ENCODE data around the gene ESRRG.

ESRRG gene

DNA sequence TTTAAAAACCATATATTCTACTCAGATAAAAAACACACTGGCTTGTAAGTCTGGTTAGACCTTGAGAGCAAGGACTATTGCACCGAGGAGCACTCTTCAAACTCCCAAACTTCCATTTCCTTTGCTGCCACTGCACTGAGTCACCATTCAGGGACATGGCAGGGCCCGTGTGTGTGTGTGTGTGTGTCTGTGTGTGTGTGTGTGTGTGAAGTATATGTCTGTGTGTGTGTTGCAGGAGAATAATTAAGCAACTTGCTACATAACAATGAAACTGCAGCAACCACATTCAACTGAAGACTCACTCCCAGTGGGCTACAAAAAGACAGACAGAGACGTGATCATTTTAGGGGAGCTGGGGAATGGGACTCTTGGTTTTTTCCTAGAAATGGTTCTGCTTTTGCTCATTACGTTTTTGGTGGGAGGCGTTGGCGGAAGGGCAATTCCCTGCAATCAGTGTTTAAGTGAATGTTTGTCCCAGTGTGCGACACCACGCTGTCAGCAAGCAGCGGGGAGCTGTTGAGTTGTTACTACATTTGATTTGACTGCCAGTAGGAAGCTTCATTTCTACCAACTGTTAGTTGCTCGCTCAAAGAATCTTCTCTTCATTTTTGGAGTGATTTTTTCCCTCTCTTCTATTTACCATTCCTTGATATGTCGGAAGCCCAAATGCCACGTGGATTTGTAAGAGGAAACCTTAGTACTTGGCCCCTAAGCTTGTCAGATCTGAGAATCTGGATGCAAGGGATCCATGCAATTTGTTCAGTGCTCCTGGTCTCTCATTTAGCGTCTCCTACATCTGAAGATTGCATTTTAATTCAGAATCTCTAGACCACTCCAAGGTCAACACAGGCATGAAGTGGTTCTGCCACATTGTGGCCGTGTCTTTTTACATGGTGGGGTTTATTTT is 36.1 kb downstream of the ESRRG start:
- Histone ChIP-seq H3K79me2 (ENCODE audit: insufficient read depth, low read length) (no peaks in the 10 kb centered on the region), H3K9ac (ENCODE audit: low read length) (no peak overlapping the region), H4K20me1 (ENCODE audit: insufficient read depth, low read length) (no peaks in the 10 kb centered on the region), H2AFZ (ENCODE audit: low read length) (no peak overlapping the region), H3K27me3 (ENCODE audit: insufficient read depth, low read length) (no peaks in the 10 kb centered on the region), H3K36me3 (ENCODE audit: insufficient read depth, low read length) (no peaks in the 10 kb centered on the region), H3F3A (ENCODE audit: insufficient read depth, low read length) (no peaks in the 10 kb centered on the region), H3K4me3 (ENCODE audit: low read depth, low read length, poor library complexity, severe bottlenecking) (no peak overlapping the region), H3K9me3 (ENCODE audit: low read length) (no peaks in the 10 kb centered on the region), H3K4me1 (ENCODE audit: insufficient read depth, low read length, severe bottlenecking) (no peaks in the 10 kb centered on the region), H3K9me2 (ENCODE audit: low read depth, low read length) (no peaks in the 10 kb centered on the region), H3K27ac (ENCODE audit: low read depth, low read length, poor library complexity, severe bottlenecking) (no peak overlapping the region), H3K4me2 (ENCODE audit: low read length) (no peak overlapping the region)
- TF ChIP-seq, protein P1, sequence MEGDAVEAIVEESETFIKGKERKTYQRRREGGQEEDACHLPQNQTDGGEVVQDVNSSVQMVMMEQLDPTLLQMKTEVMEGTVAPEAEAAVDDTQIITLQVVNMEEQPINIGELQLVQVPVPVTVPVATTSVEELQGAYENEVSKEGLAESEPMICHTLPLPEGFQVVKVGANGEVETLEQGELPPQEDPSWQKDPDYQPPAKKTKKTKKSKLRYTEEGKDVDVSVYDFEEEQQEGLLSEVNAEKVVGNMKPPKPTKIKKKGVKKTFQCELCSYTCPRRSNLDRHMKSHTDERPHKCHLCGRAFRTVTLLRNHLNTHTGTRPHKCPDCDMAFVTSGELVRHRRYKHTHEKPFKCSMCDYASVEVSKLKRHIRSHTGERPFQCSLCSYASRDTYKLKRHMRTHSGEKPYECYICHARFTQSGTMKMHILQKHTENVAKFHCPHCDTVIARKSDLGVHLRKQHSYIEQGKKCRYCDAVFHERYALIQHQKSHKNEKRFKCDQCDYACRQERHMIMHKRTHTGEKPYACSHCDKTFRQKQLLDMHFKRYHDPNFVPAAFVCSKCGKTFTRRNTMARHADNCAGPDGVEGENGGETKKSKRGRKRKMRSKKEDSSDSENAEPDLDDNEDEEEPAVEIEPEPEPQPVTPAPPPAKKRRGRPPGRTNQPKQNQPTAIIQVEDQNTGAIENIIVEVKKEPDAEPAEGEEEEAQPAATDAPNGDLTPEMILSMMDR (IDR thresholded peaks at IDR 0.05; ENCODE audit: low read length) = no peak
- TF ChIP-seq EZH2 (IDR thresholded peaks at IDR 0.05; ENCODE audit: borderline replicate concordance, low read length) = no peak

DNA sequence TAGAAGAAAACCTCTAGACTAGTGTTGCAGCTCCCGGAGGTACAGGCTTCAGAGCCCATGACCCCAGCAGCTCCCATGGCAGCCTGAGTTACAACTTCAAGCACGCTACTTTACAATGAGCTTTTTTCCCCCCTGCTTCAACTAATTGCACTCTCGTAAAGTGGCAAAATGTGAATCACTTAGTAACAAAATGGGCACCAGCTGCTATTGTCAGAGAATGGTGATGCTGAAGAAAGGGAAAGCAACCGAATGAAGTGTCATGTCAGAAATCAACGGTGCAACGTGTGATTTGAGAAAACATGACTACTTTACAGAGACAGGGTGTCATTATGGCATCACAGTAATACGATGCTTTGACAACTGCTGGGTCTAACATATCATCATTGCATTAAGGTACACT is 40.5 kb downstream of the ESRRG start:
- Histone ChIP-seq H2AFZ (ENCODE audit: low read length) (no peak overlapping the region), H3K36me3 (ENCODE audit: insufficient read depth, low read length) (no peaks in the 10 kb centered on the region)
- TF ChIP-seq, protein P1 (IDR thresholded peaks at IDR 0.05; ENCODE audit: low read length) = no peak
- TF ChIP-seq EZH2 (IDR thresholded peaks at IDR 0.05; ENCODE audit: borderline replicate concordance, low read length) = no peak

DNA sequence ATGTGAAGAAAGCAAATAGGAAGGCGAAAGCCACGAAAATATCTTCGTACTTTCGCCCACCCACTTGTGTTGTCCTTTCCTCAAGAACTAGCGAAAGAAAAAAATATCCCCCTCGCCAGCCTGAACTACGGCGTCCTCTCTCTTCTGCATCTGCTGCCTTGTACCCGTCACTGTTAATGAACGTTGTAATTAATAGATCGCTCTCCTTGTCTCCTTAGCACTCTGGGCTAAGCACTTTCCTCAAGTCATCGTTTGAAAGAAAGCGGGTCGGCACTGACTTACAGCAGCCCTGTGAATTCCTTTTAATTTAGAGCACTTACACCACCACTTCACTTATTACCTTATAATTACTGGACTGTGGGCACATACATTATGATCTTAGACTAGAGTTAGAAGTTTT is 44.1 kb downstream of the ESRRG start:
- H3K4me1 ChIP-seq (ENCODE audit: insufficient read depth, low read length, severe bottlenecking) = no peaks in the 10 kb centered on the region
- TF ChIP-seq EZH2 (IDR thresholded peaks at IDR 0.05; ENCODE audit: borderline replicate concordance, low read length) = no peak
- TF ChIP-seq, protein P1 (IDR thresholded peaks at IDR 0.05; ENCODE audit: low read length) = no peak

More for the DNA sequence above, 40.5 kb downstream of the ESRRG start:
- no peaks in the 10 kb centered on the region for H3K27me3 ChIP-seq (ENCODE audit: insufficient read depth, low read length)
- H3K4me2 ChIP-seq (ENCODE audit: low read length) = no peak overlapping the region
- no peak overlapping the region for H3K9ac ChIP-seq (ENCODE audit: low read length)
- no peaks in the 10 kb centered on the region for H3K9me3 ChIP-seq (ENCODE audit: low read length)
- no peaks in the 10 kb centered on the region for H3K79me2 ChIP-seq (ENCODE audit: insufficient read depth, low read length)
- H3K4me3 ChIP-seq (ENCODE audit: low read depth, low read length, poor library complexity, severe bottlenecking) = no peak overlapping the region
- H3K9me2 ChIP-seq (ENCODE audit: low read depth, low read length) = no peaks in the 10 kb centered on the region
- H3K4me1 ChIP-seq (ENCODE audit: insufficient read depth, low read length, severe bottlenecking) = no peaks in the 10 kb centered on the region
- H3K27ac ChIP-seq (ENCODE audit: low read depth, low read length, poor library complexity, severe bottlenecking) = no peak overlapping the region
- no peaks in the 10 kb centered on the region for H4K20me1 ChIP-seq (ENCODE audit: insufficient read depth, low read length)
- H3F3A ChIP-seq (ENCODE audit: insufficient read depth, low read length) = no peaks in the 10 kb centered on the region

More for the DNA sequence above, 44.1 kb downstream of the ESRRG start:
- Histone ChIP-seq H3K79me2 (ENCODE audit: insufficient read depth, low read length) (no peaks in the 10 kb centered on the region), H4K20me1 (ENCODE audit: insufficient read depth, low read length) (no peaks in the 10 kb centered on the region), H3K4me2 (ENCODE audit: low read length) (no peak overlapping the region), H3K4me3 (ENCODE audit: low read depth, low read length, poor library complexity, severe bottlenecking) (no peak overlapping the region), H3K9me3 (ENCODE audit: low read length) (no peaks in the 10 kb centered on the region), H3K27ac (ENCODE audit: low read depth, low read length, poor library complexity, severe bottlenecking) (no peak overlapping the region), H3K9ac (ENCODE audit: low read length) (no peak overlapping the region), H2AFZ (ENCODE audit: low read length) (no peak overlapping the region), H3F3A (ENCODE audit: insufficient read depth, low read length) (no peaks in the 10 kb centered on the region), H3K27me3 (ENCODE audit: insufficient read depth, low read length) (no peaks in the 10 kb centered on the region), H3K36me3 (ENCODE audit: insufficient read depth, low read length) (no peaks in the 10 kb centered on the region), H3K9me2 (ENCODE audit: low read depth, low read length) (no peaks in the 10 kb centered on the region)

Data from OCI-LY1 (cell line).